Colon (tissue), 2 donors: ENCODE data around the gene PDCD11.
"Not testable (repeated sequence)": the region's sequence is repeated elsewhere in the genome, so short reads cannot be mapped to it uniquely, and the experiment has no call there.

ENCODE experiments used
- FAIRE-seq: peaks from 2 replicates; lab custom pipeline; 2012; peaks lifted over from hg19 to GRCh38; lab: Jason Lieb, UNC
- donor health status: control.
- donor health status: control.

PDCD11 gene

DNA sequence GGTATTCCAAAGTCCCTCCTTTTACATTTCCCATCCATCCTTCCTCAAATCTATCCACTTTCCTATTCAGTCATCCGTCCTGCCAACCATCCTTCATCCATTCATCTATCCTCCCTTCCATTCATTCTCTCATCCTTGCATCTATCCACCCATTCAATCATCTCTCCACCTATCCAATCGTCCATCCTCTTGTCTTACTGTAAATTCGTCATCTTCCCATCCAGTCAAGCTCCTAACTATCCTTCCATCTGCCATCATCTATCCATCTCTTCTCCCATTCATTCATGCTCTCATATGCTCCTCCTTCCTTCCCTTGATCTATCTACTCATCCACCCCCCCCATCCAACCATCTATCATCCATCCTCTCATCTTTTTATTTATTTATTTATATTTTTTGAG, 77.7 kb downstream of the PDCD11 start:
- no peak for FAIRE-seq

DNA sequence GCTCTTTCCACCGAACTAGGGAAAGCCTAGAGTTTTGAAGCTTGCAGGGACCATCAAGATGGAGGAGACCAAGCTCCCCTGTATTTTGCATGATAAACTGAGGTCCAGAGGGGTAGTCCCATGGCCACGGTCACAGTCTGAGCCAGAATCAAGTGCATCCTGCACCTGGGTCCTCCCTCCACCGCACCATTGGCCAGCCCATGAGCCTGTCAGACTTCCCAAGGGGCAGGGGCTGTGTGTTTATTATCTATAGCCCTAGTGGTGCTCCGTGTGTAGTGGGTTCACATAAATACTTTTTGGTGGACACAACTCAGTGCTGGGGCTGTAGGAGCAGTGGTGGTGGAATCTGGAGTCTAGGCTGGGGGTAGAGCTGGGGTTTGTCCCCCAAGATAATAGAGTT, 79.0 kb downstream of the PDCD11 start:
- FAIRE-seq = no peak

DNA sequence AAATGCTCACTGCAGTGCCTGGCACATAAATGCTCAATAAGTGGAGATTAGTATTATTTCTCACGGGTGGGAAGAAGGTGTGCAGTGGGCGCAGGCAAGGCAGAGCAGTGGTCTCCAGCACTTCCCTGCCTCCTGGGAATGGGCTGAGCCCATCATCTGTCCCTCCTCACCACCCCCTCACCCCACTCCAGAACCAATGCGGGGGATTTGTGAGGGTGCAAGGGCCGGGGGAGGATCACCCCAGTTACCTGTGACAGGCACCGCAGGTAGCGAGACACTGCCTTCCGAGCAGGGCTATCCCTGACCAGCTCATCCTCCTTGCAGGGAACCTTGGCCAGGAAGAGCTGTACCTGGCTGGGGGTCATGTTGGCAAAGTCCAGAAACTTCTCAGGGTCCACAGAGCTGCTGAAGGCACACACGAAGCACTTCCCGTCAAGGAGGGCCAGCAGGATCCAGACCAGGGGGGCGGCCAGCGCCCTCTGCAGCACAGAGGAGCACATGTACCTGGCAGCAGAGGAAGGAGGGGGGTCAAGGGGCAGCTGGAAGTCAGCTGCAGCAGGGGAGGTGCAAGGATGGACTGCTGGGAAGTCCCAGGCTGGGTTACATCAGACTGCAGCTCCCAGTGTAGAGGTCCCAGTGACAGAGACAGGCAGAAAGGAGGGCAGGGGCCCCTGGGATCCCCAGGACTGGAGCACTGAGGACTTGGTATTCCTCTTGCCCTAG, 79.8 kb downstream of the PDCD11 start:
- FAIRE-seq = no peak

DNA sequence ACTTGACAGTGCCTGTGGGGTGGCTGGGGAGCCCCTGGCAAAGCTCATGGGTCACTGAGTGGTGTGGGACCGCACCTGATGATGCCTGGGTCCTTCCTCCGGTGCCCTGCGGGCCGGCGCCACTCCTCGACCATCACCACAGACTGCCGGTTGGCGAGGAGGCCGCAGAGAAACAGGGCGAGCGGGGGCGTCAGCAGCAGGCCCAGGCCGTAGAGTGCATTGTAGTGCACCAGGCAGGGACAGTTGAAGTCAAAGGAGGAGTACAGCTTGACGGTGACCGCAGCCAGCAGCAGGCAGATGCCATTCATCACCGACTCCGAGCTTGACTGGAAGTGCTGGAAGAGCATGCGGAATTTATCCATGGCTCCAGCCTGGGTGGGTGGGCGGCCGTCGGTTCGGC, 82.2 kb downstream of the PDCD11 start:
- FAIRE-seq = no peak

DNA sequence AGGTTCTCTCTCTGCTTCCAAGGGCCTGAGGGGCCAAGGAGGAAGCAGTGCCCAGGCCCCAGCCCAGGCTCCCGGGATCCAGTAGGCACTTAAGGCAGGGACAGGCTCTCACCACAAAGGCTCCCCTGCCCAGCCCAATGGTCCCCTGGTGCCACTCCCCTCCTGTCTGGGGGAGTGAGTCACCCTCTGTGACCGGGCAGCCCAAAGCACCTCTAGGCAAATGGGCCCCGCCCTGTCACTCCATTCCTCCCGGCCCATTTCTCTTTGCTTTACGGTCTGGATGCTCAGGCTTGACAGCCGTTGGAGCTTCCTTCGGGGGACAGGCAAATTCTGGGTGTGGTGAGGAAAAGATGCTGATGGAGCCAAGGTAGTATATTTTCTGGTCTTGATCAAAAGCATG, 82.7 kb downstream of the PDCD11 start, which contains the start of gene CALHM3:
CALHM3 (minus strand) TSS at position 106 of the 400 bp plus-strand sequence. CDS start 208 bp downstream, outside the sequence.
- FAIRE-seq = no peak

DNA sequence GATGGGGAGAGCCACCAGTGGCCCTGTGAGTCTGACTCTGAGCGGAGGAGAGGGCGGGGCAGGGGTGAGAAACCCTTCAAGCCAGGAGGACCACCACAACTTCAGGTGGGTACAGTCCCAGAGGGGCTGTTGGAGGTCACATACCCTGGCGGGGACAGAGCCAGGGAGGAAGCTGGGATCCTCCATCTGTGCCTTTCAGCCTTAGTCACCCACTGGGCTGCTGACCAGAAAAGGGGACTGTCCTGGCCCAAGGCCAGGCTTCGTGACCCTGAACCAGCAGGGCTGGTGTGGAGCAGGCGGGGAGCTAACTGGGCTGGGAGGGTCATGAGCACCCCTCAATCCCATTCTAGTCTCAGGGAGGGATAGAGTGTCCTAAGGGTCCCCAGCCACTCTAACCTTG, 84.1 kb downstream of the PDCD11 start:
- no peak for FAIRE-seq

DNA sequence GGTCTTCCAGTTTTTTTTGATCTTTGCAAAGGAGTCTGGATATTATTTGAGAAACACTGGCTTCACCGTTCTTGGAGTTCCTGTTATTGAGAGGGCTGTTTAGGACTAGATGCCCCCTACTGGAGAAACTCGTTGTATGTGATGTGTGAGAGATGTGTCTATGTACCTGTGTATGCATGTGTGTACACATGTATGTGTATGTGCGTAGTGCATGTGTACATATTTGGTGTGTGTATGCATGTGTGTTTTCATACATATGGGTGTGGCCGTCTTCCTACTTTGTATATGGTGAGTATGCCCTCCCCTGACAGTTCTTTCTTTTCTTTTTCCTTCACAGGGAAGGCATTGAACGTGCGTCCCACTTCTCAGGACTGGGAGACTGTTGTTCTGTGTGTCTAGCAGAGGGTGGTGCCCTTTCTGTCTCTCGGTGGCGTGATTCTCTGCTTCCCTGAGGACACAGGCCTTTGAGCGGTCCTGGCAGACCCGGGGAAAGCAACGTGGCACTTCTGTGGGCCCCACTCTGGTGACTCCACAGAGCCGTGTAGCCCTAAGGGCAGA, 85.6 kb downstream of the PDCD11 start:
- no peak for FAIRE-seq

DNA sequence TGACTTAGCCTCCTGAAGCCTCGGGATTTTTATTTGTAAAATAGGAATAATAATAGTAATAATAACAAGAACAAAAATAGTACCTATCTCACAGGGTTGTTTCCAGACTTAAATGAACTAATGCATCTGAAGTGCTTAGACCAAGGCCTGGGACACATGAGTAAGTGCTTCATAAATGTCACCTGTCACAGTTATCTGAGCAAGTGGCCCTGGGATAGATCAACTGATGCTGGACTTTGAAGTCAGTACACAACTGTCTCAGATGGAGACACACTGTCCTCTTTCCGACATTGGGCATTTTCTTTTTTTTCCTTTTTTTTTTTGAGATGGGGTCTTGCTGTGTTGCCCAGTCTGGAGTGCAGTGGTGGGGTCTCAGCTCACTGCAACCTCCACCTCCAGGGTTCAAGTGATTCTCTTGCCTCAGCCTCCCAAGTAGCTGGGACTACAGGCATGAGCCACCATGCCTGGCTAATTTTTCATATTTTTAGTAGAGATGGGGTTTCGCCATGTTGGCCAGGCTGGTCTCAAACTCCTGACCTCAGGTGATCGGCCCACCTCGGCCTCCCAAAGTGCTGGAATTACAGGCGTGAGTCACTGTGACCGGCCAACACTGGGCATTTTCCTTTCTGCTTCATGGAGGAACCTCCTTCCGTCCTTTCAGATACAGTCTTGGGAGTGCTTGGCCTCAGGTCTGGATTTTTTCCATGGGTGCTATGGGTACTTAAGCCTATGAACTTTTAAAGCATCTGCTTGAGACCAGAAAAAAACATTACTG, 90.4 kb downstream of the PDCD11 start:
- FAIRE-seq = not testable (repeated sequence)

DNA sequence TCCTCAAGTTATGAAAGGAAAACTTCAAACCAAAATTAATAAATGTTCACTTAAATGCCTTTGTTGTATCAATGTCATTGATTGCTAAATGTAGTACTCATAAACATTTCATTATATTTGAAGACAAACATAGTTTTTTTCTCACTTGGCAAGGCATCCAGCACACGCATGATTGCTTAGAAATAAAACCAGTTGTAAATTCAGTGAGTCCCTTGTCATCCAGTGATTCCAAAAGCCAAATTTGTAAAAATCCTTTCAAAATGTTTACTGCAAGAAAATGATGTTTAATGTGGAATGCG, 90.9 kb downstream of the PDCD11 start:
- FAIRE-seq = no peak

DNA sequence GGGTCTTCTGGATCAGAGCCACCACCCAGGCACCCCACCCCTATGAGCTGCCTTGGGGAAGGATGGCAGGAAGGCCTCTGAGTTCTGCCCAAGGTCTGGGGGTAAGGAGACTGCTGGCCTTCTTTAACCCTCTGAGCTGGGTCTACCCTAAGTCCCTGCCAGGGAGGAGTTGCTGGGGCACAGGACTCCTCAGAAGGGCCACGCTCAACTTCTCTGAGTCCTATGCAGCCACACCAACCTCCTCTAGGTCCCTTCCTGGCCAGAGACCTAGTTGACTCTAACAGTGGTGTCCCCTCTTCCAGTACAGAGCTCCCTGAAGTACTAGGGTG, 94.5 kb downstream of the PDCD11 start:
- no peak for FAIRE-seq

DNA sequence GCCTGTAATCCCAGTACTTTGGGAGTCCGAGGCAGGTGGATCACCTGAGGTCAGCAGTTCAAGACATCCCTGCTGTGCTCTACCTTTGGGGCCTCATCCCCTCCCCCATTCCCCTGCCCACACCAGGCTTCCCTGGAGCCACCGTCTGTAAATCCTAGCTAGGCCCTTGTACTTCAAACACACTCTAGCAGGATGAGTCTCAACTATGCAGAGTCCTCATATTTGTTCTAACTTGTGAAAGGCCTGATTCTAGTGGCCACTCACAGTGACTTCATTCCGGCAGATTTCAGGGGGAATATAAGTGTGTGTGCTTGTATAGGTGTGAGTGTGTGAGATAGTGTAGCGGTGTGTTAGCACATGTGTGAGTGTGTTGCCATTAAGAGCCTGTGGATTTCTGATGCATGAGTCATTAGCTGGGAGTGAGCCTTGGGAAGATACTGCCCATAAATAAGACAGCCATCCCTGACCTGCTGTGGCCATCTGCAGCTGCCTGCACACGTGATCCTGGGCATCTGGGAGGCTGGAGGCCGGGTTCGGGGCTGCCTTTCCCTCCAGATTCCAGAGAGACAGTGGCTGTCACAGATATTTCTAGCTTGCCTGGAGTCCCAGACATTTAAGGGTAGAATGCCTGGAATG, 95.4 kb downstream of the PDCD11 start:
- FAIRE-seq = no peak

DNA sequence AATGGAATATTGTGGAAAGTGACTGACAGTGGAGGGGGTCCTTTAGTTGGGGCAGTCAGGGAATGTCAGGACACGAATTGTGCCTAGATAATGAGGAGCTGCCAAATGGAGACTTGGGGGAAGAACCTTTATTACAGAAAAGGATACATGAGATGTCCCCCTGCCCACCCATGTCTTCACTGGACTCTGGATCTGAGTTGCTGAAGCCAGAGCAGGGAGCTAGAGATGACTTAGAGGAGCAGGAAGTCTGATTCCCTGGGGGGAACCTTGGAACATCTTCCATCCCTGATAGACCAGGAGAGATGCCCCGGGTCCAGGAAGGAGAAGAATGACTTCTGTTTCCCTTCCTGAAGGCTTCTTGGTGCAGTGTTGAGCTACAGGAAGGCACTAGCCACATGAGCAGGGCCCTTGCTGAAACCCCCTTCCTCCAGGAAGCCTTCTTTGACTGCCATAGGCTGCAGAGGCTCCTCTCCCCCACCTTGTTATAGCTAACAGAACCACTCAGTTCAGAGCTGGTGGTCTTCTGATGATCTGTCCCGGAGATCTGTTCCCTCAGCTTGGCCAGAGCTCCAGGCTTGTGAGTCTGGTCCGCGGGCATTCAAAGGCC, 96.3 kb downstream of the PDCD11 start:
- no peak for FAIRE-seq

DNA sequence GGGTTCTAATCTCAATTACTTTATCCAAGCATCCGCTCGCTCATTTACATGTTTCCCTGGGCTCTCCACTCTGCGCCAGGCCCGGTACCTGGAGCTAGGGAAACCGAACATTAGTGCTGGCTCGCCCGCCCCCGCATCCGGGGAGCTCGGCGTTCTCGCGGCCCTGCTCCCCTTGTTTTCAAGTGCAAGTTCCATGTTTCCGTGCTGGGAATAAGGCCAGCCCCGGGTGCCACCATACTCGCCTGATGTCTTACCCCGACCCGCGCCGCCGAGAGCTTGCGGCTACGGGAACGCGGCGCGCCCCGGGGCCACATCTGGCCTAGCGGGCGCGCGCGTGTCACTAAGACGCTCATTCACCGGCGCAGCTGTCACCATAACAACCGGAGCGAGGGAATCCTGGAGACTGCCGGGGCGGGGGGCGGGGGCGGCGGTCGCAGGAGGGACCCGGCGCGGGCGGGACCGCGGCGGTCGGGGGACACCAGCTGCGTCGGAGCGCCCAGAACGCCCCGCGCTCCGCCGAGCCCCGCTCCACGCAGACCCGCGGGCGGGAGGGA, 97.0 kb downstream of the PDCD11 start, which contains the start of gene NEURL1:
NEURL1 (plus strand) TSS at position 344 of the 554 bp plus-strand sequence. CDS start 683 bp downstream, outside the sequence.
- FAIRE-seq = no peak

DNA sequence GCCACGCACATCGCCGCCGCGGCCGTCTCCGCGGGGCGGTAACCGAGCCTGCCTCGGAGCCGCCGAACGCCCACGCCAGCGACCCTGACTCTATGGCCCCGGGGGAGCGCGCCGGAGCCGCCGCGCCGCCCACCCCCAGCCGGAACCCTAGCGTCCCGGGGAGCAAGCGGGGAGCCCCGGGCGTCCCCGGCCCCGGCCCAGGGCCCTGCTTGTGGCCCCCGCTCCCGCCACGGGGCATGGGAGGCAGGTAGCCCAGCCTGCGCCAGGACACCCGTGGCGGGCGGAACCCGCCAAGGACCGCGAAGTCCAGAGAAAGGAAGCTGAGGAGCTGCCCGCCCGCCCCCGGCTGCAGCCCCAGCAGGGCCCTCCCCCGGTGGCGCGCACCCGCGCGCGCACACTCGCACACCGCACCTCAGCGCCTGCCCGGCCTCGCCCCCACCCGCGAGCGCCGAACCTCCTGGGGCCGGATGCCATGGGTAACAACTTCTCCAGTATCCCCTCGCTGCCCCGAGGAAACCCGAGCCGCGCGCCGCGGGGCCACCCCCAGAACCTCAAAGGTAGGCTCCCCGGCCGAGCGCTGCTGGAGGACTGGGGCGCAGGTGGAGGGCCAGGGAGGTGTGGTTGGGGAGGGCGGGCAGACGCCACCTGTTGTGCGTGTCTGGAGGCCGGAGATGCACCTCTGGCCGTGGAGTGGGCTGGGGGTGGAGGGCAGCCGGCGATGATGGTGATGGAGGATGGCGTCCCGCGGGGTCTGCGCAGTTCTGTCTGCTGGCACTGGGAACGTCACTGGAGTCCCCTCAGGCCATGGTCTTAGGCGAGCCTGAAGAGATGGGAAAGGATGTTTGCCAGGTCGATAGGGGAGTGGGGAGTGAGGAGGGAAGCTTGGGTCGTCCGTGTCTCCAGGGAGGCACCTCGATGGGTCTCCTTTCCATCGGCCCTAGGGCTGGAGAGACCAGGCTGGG, 97.8 kb downstream of the PDCD11 start:
- no peak for FAIRE-seq

DNA sequence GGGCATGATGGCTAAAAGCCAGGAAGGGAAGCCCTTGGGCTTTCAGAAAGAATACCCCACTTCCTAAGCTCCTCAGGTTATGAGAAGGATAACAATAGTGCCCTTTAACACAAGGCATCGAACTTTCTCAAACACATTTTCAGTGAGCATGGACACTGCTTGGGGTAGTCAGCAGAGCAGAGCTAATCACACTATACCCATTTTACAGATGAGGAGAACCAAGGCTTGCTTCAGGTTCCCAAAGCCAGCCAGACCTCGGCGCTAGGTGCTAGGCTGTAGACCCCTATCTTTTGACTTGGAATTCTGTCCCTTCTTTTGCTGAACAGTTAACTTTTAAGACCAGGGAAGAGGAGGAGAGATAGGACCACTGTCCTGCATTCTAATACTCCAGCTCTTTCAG, 98.9 kb downstream of the PDCD11 start:
- no peak for FAIRE-seq
